Trophoblast cell (in vitro differentiated cells and primary cell): Measurements from ENCODE around the gene CEACAM6.

Experiments
- DNase-seq, 2 donors: peaks; one replicate each; pipeline ENCODE4 v3.0.0-alpha.2; 2016
- H2AFZ ChIP-seq: 2 replicates; pipeline ENCODE4 v1.6.1; 2013; ENCODE audit warnings: low read length, moderate library complexity, mild to moderate bottlenecking; ENCODE audit not compliant: insufficient read depth, poor library complexity
- H2AK5ac ChIP-seq: 2 replicates; pipeline ENCODE4 v1.6.1; 2013; ENCODE audit warnings: mild to moderate bottlenecking, low read length
- H2BK120ac ChIP-seq: 2 replicates; pipeline ENCODE4 v1.6.1; 2013; ENCODE audit warnings: low read length, mild to moderate bottlenecking, moderate library complexity; ENCODE audit not compliant: insufficient read depth, poor library complexity
- H2BK12ac ChIP-seq: 2 replicates; pipeline ENCODE4 v1.6.1; 2013; ENCODE audit warnings: mild to moderate bottlenecking, low read length, moderate library complexity
- H2BK5ac ChIP-seq: 2 replicates; pipeline ENCODE4 v1.6.1; 2013; ENCODE audit warnings: low read length, low read depth, moderate library complexity, mild to moderate bottlenecking; ENCODE audit not compliant: poor library complexity
- H3K14ac ChIP-seq: 2 replicates; pipeline ENCODE4 v1.6.1; 2013; ENCODE audit warnings: mild to moderate bottlenecking, low read length
- H3K18ac ChIP-seq: 2 replicates; pipeline ENCODE4 v1.6.1; 2013; ENCODE audit warnings: mild to moderate bottlenecking, low read length
- H3K23ac ChIP-seq: 2 replicates; pipeline ENCODE4 v1.6.1; 2013; ENCODE audit warnings: low read length
- H3K27ac ChIP-seq: 2 replicates; pipeline ENCODE4 v1.5.1; 2013; ENCODE audit warnings: low read depth, mild to moderate bottlenecking, inconsistent platforms, low read length, moderate library complexity
- H3K27me3 ChIP-seq: 2 replicates; pipeline ENCODE4 v1.6.1; 2013; ENCODE audit warnings: inconsistent platforms, mild to moderate bottlenecking, low read length, moderate library complexity; ENCODE audit not compliant: insufficient read depth
- H3K36me3 ChIP-seq, 2 experiments: 1 replicate in 1 of 2; 2 replicates in 1 of 2; pipeline ENCODE4 v1.6.1; 2013; ENCODE audit warnings: low read length in 2 of 2, mild to moderate bottlenecking in 2 of 2, moderate library complexity in 1 of 2; ENCODE audit not compliant: insufficient read depth in 2 of 2, control insufficient read depth in 1 of 2
- H3K4ac ChIP-seq: 2 replicates; pipeline ENCODE4 v1.6.1; 2013; ENCODE audit warnings: low read depth, mild to moderate bottlenecking, low read length, moderate library complexity
- H3K4me1 ChIP-seq, 2 experiments: 1 replicate in 1 of 2; 2 replicates in 1 of 2; pipeline ENCODE4 v1.6.1; 2013; ENCODE audit warnings: low read length in 2 of 2, mild to moderate bottlenecking in 2 of 2, moderate library complexity in 1 of 2; ENCODE audit not compliant: insufficient read depth in 2 of 2, control insufficient read depth in 1 of 2
- H3K4me2 ChIP-seq: 2 replicates; pipeline ENCODE4 v1.6.1; 2013; ENCODE audit warnings: inconsistent platforms, mild to moderate bottlenecking, low read length, moderate library complexity
- H3K4me3 ChIP-seq: 2 replicates; pipeline ENCODE4 v1.5.1; 2013; ENCODE audit warnings: mild to moderate bottlenecking, low read depth, low read length, inconsistent platforms
- H3K79me1 ChIP-seq: one replicate; pipeline ENCODE4 v1.6.1; 2013; ENCODE audit warnings: low read length
- H3K79me2 ChIP-seq: 2 replicates; pipeline ENCODE4 v1.6.1; 2013; ENCODE audit warnings: low read length, mild to moderate bottlenecking; ENCODE audit not compliant: control insufficient read depth, insufficient read depth, poor library complexity
- H3K9ac ChIP-seq: 2 replicates; pipeline ENCODE4 v1.6.1; 2013; ENCODE audit warnings: mild to moderate bottlenecking, low read length
- H3K9me3 ChIP-seq: 2 replicates; pipeline ENCODE4 v1.6.1; 2013; ENCODE audit warnings: low read depth, mild to moderate bottlenecking, control low read depth, inconsistent platforms, low read length; ENCODE audit not compliant: insufficient read depth
- H4K12ac ChIP-seq: 2 replicates; pipeline ENCODE4 v1.6.1; 2013; ENCODE audit warnings: low read depth, mild to moderate bottlenecking, low read length, moderate library complexity
- H4K8ac ChIP-seq: 2 replicates; pipeline ENCODE4 v1.6.1; 2013; ENCODE audit warnings: low read depth, mild to moderate bottlenecking, low read length, moderate library complexity
- H4K91ac ChIP-seq: one replicate; pipeline ENCODE4 v1.6.1; 2013; ENCODE audit warnings: low read depth, mild to moderate bottlenecking, low read length, moderate library complexity
- WGBS: extraction: QIAGEN DNeasy Blood & Tissue Kit; methylation state at CpG from one replicate; pipeline ENCODE4 v1.1.7; 2013; ENCODE audit warnings: missing lambda C conversion rate; ENCODE audit not compliant: insufficient read length, insufficient coverage; ENCODE audit errors: extremely low coverage; 5-methylcytosine and 5-hydroxymethylcytosine counted together

The CEACAM6 gene

GRCh38 chr19:41783612-41784011 lies 28.3 kb downstream of the CEACAM6 start:
- Histone ChIP-seq H3K9ac (no peak overlapping the region), H3K36me3 (no peaks in the 10 kb centered on the region), H3K4me2 (no peak overlapping the region), H3K9me3 (no peaks in the 10 kb centered on the region), H2BK5ac (no peak overlapping the region), H2BK12ac (no peak overlapping the region), H2AK5ac (no peak overlapping the region), H3K4me3 (no peak overlapping the region), H3K4ac (no peak overlapping the region), H3K18ac (no peak overlapping the region), H3K27me3 (no peaks in the 10 kb centered on the region), H3K23ac (no peak overlapping the region), H3K27ac (no peak overlapping the region), H4K91ac (no peak overlapping the region), H3K79me2 (no peaks in the 10 kb centered on the region), H3K14ac (no peak overlapping the region), H3K79me1 (no peaks in the 10 kb centered on the region), H4K12ac (no peak overlapping the region), H4K8ac (no peak overlapping the region), H2AFZ (no peak overlapping the region), H3K4me1 (no peaks in the 10 kb centered on the region), H2BK120ac (no peak overlapping the region)
- WGBS = no CpG with 5 or more reads among the region's 5 CpGs
- no peak for DNase-seq

- DNase-seq = no peak
- Histone ChIP-seq H2BK5ac (no peak overlapping the region), H2AK5ac (no peak overlapping the region), H3K4ac (no peak overlapping the region), H2AFZ (no peak overlapping the region), H3K4me2 (no peak overlapping the region), H3K4me3 (no peak overlapping the region), H3K36me3 (no peaks in the 10 kb centered on the region), H3K18ac (no peak overlapping the region), H4K8ac (no peak overlapping the region), H3K4me1 (no peaks in the 10 kb centered on the region), H3K27ac (no peak overlapping the region), H3K23ac (no peak overlapping the region), H3K14ac (no peak overlapping the region), H2BK12ac (no peak overlapping the region), H3K27me3 (no peaks in the 10 kb centered on the region), H3K9me3 (no peaks in the 10 kb centered on the region), H2BK120ac (no peak overlapping the region), H4K12ac (no peak overlapping the region), H3K79me1 (no peaks in the 10 kb centered on the region), H4K91ac (no peak overlapping the region), H3K9ac (no peak overlapping the region), H3K79me2 (no peaks in the 10 kb centered on the region)
- no CpG with 5 or more reads among the region's 3 CpGs for WGBS
Measured at GRCh38 chr19:41784312-41784711, 29.0 kb downstream of the CEACAM6 start.

- H3K4me2 ChIP-seq = no peak overlapping the region
- H3K4me3 ChIP-seq = no peak overlapping the region
- no peak overlapping the region for H3K18ac ChIP-seq
- no peaks in the 10 kb centered on the region for H3K79me2 ChIP-seq
- H4K91ac ChIP-seq = no peak overlapping the region
- no peak overlapping the region for H3K14ac ChIP-seq
- no peaks in the 10 kb centered on the region for H3K4me1 ChIP-seq
- H4K8ac ChIP-seq = no peak overlapping the region
- no peak overlapping the region for H2BK5ac ChIP-seq
- no peaks in the 10 kb centered on the region for H3K79me1 ChIP-seq
- H3K27ac ChIP-seq = no peak overlapping the region
- no peak overlapping the region for H2BK120ac ChIP-seq
- H3K9ac ChIP-seq = no peak overlapping the region
- no peak overlapping the region for H2BK12ac ChIP-seq
- H4K12ac ChIP-seq = no peak overlapping the region
- no peaks in the 10 kb centered on the region for H3K27me3 ChIP-seq
- no peak for DNase-seq
- no peak overlapping the region for H3K4ac ChIP-seq
- H2AFZ ChIP-seq = no peak overlapping the region
- H2AK5ac ChIP-seq = no peak overlapping the region
- no CpG with 5 or more reads among the region's 4 CpGs for WGBS
- no peaks in the 10 kb centered on the region for H3K9me3 ChIP-seq
- no peaks in the 10 kb centered on the region for H3K36me3 ChIP-seq
- H3K23ac ChIP-seq = no peak overlapping the region
Measured at GRCh38 chr19:41784743-41785142, 29.4 kb downstream of the CEACAM6 start.

- WGBS = no CpG with 5 or more reads among the region's 10 CpGs
- H4K12ac ChIP-seq = no peak overlapping the region
- no peaks in the 10 kb centered on the region for H3K36me3 ChIP-seq
- H2BK5ac ChIP-seq = no peak overlapping the region
- no peak overlapping the region for H2BK12ac ChIP-seq
- no peak overlapping the region for H3K18ac ChIP-seq
- H4K8ac ChIP-seq = no peak overlapping the region
- peak; percentile 52 to 83 for DNase-seq
- H3K9me3 ChIP-seq = no peaks in the 10 kb centered on the region
- H3K4me3 ChIP-seq = no peak overlapping the region
- H3K14ac ChIP-seq = no peak overlapping the region
- H2AFZ ChIP-seq = no peak overlapping the region
- no peaks in the 10 kb centered on the region for H3K27me3 ChIP-seq
- no peak overlapping the region for H2BK120ac ChIP-seq
- no peaks in the 10 kb centered on the region for H3K79me1 ChIP-seq
- no peak overlapping the region for H3K27ac ChIP-seq
- H3K23ac ChIP-seq = no peak overlapping the region
- H4K91ac ChIP-seq = no peak overlapping the region
- no peaks in the 10 kb centered on the region for H3K79me2 ChIP-seq
- no peak overlapping the region for H2AK5ac ChIP-seq
- no peak overlapping the region for H3K4me2 ChIP-seq
- no peak overlapping the region for H3K4ac ChIP-seq
- H3K4me1 ChIP-seq = no peaks in the 10 kb centered on the region
- H3K9ac ChIP-seq = no peak overlapping the region
Measured at GRCh38 chr19:41785653-41786052, 30.3 kb downstream of the CEACAM6 start.
